ENCODE results near the gene TMEM54. TPM values are rescaled to one million over a fixed set of nuclear protein-coding genes. Genes with fewer than 3 reads are reported as not detected.

Gene TMEM54
- total and polyA plus RNA-seq, 2 donors (not counting 1 experiment from before 2014, with no cell fraction given): 24.2 to 69.9 TPM

DNA sequence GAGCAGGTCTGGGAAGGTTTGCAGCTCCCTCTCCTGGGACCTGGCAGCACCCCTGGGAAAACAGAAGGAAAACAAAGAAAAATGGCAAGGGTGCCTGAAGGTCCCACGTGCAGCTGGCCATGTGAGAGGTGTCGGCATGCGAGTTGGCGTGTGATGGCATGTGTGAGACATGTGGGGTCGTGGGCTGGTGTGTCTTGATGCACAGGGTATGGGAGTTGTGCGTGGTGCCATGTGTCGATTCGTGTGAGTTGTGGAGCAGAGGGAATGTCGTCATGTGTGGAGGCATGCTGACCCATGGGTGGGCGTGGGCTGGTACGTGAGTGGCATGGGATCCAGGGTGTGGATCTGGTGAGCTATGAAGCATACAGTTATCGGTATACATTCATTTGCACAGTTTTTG lies 13.6 kb downstream of the TMEM54 start:
- no peaks in the 10 kb centered on the region for H3K36me3 ChIP-seq (ENCODE audit: control insufficient read depth, insufficient read depth, low read length)
- H3K4me2 ChIP-seq (ENCODE audit: extremely low read depth, insufficient read depth, low read length): no peak overlapping the region
- H2AFZ ChIP-seq (ENCODE audit: low read length): no peak overlapping the region
- peaks cover 42% of the 10 kb centered on the region for H3K27me3 ChIP-seq (ENCODE audit: control insufficient read depth, insufficient read depth, low read length)
- H4K20me1 ChIP-seq (ENCODE audit: control insufficient read depth, extremely low read depth, insufficient read depth, low read length): no peaks in the 10 kb centered on the region
- no peaks in the 10 kb centered on the region for H3K4me1 ChIP-seq (ENCODE audit: control insufficient read depth, extremely low read depth, insufficient read depth, low read length)
- TF ChIP-seq, protein P1, sequence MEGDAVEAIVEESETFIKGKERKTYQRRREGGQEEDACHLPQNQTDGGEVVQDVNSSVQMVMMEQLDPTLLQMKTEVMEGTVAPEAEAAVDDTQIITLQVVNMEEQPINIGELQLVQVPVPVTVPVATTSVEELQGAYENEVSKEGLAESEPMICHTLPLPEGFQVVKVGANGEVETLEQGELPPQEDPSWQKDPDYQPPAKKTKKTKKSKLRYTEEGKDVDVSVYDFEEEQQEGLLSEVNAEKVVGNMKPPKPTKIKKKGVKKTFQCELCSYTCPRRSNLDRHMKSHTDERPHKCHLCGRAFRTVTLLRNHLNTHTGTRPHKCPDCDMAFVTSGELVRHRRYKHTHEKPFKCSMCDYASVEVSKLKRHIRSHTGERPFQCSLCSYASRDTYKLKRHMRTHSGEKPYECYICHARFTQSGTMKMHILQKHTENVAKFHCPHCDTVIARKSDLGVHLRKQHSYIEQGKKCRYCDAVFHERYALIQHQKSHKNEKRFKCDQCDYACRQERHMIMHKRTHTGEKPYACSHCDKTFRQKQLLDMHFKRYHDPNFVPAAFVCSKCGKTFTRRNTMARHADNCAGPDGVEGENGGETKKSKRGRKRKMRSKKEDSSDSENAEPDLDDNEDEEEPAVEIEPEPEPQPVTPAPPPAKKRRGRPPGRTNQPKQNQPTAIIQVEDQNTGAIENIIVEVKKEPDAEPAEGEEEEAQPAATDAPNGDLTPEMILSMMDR (conservative IDR thresholded peaks at IDR 0.05 in 1 of 2, IDR thresholded peaks at IDR 0.05 in 1 of 2; ENCODE audit: low read depth in 1 of 2, low read length in 2 of 2): no peak
- no peak for TF ChIP-seq EZH2 (IDR thresholded peaks at IDR 0.05; ENCODE audit: low read length, missing control alignments)
- H3K27ac ChIP-seq (ENCODE audit: insufficient read depth, low read length): no peak overlapping the region
- no peak for DNase-seq (ENCODE audit: low read depth in 2 of 2)
- no peaks in the 10 kb centered on the region for H3K9me3 ChIP-seq (ENCODE audit: control insufficient read depth, insufficient read depth, low read depth, low read length)
- no peak overlapping the region for H3K4me3 ChIP-seq (replicated peaks in 1 of 4; ENCODE audit: control extremely low read depth in 1 of 4, insufficient read depth in 1 of 4, low read depth in 3 of 4, low read length in 4 of 4)
- H3K79me2 ChIP-seq (ENCODE audit: control insufficient read depth, insufficient read depth, low read length): no peaks in the 10 kb centered on the region
- no peak overlapping the region for H3K9ac ChIP-seq (ENCODE audit: insufficient read depth, low read length)

DNA sequence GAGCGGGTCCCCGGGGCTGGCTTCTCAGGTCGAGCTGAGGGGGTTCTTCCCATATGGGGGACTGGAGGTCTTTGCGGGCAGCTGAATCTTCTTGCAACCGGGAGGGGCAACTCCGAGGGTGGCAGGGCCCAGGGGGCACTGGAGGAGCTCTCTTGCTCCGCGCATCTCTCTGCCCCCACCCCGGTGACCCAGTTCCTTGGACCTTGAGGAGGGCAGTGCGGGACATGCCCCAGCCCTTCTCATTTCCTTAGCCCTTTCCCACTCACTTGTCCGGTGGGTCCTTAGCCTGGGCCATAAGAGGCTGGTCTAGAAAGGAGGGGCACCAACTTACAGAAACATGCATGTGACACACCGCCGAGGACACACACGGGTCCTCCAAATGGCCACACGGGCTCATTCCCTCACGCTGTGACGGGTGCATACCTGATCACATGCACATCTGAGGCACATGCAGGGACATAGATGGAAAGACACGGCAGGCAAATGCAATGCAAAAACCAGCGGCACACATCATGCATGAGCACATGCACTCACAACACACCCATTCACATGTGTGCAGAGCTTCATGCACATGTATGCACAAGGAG lies 14.3 kb downstream of the TMEM54 start:
- Histone ChIP-seq H3K9ac (ENCODE audit: insufficient read depth, low read length) (no peak overlapping the region), H3K9me3 (ENCODE audit: control insufficient read depth, insufficient read depth, low read depth, low read length) (no peaks in the 10 kb centered on the region)

DNA sequence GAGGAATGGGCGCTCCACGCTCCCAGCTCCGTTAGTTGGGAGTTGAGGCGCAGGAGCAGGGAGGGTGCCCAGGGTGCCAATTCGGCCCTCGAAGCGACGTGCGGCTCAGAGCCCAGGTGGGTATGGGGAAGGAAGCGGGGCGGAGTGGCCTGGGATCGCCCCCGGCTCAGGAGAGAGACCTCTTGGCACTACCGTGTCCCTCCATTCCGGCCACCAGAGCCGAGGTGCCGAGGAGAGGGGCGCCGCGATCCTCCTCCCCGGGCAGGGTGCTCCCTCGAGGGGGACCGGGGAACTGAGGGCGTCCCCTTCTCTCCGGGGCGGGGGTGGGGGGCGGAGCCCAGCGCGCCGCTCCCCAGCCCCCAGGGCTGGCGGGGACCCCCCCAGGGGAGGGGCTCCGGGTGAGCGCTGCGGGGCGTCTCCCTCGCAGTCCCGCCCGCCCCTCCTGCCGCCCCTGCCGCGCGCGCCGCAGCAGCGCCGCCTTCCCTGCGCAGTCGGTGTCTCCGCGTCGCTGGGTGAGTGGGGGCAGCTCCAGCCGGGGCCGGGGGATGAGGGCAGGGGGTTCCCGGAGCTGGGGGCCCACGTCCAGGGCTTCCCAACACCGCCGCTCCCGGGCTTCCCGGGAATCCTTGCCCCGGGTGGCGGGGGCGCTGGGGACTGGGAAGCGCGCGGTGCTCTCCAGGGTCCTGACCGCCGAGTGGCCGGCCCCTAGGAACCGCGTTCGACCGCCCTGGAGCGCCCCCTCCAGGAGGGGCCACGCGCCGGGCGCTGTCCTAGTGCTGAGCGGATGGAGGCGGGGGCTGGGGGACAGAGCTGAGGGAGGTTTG lies 15.0 kb downstream of the TMEM54 start, which contains the start of gene HPCA:
Gene HPCA, plus strand, starts transcription at position 488 of the 824 bp plus-strand sequence. CDS start 2,408 bp downstream, outside the sequence.
- Histone ChIP-seq H3K4me3 (replicated peaks in 1 of 4; ENCODE audit: control extremely low read depth in 1 of 4, insufficient read depth in 1 of 4, low read depth in 3 of 4, low read length in 4 of 4) (no peak within 1 kb of the TSS), H3K9me3 (ENCODE audit: control insufficient read depth, insufficient read depth, low read depth, low read length) (no peaks in the 10 kb centered on the region), H3K27ac (ENCODE audit: insufficient read depth, low read length) (no peak within 1 kb of the TSS), H3K9ac (ENCODE audit: insufficient read depth, low read length) (no peak within 1 kb of the TSS), H3K27me3 (ENCODE audit: control insufficient read depth, insufficient read depth, low read length) (peaks cover 34% of the 10 kb centered on the region), H4K20me1 (ENCODE audit: control insufficient read depth, extremely low read depth, insufficient read depth, low read length) (no peaks in the 10 kb centered on the region), H3K4me2 (ENCODE audit: extremely low read depth, insufficient read depth, low read length) (no peak within 1 kb of the TSS), H2AFZ (ENCODE audit: low read length) (no peak within 1 kb of the TSS), H3K36me3 (ENCODE audit: control insufficient read depth, insufficient read depth, low read length) (no peaks in the 10 kb centered on the region), H3K4me1 (ENCODE audit: control insufficient read depth, extremely low read depth, insufficient read depth, low read length) (no peaks in the 10 kb centered on the region), H3K79me2 (ENCODE audit: control insufficient read depth, insufficient read depth, low read length) (no peaks in the 10 kb centered on the region)
- peak; percentile 43 to 49 for DNase-seq (ENCODE audit: low read depth in 2 of 2)
- TF ChIP-seq, protein P1 (conservative IDR thresholded peaks at IDR 0.05 in 1 of 2, IDR thresholded peaks at IDR 0.05 in 1 of 2; ENCODE audit: low read depth in 1 of 2, low read length in 2 of 2): peak; percentile 60 to 62
- peak; percentile 54 for TF ChIP-seq EZH2 (IDR thresholded peaks at IDR 0.05; ENCODE audit: low read length, missing control alignments)

More for the DNA sequence above, 14.3 kb downstream of the TMEM54 start:
- DNase-seq (ENCODE audit: low read depth in 2 of 2): no peak
- Histone ChIP-seq H3K4me2 (ENCODE audit: extremely low read depth, insufficient read depth, low read length) (no peak overlapping the region), H3K79me2 (ENCODE audit: control insufficient read depth, insufficient read depth, low read length) (no peaks in the 10 kb centered on the region), H2AFZ (ENCODE audit: low read length) (no peak overlapping the region), H3K27ac (ENCODE audit: insufficient read depth, low read length) (no peak overlapping the region), H3K4me3 (replicated peaks in 1 of 4; ENCODE audit: control extremely low read depth in 1 of 4, insufficient read depth in 1 of 4, low read depth in 3 of 4, low read length in 4 of 4) (no peak overlapping the region), H3K27me3 (ENCODE audit: control insufficient read depth, insufficient read depth, low read length) (peaks cover 37% of the 10 kb centered on the region), H3K36me3 (ENCODE audit: control insufficient read depth, insufficient read depth, low read length) (no peaks in the 10 kb centered on the region), H4K20me1 (ENCODE audit: control insufficient read depth, extremely low read depth, insufficient read depth, low read length) (no peaks in the 10 kb centered on the region), H3K4me1 (ENCODE audit: control insufficient read depth, extremely low read depth, insufficient read depth, low read length) (no peaks in the 10 kb centered on the region)
- TF ChIP-seq, protein P1 (conservative IDR thresholded peaks at IDR 0.05 in 1 of 2, IDR thresholded peaks at IDR 0.05 in 1 of 2; ENCODE audit: low read depth in 1 of 2, low read length in 2 of 2): no peak
- no peak for TF ChIP-seq EZH2 (IDR thresholded peaks at IDR 0.05; ENCODE audit: low read length, missing control alignments)
